GM12892 (cell line): Measurements from ENCODE around the gene WDSUB1.

Source experiments
- POLR2A ChIP-seq: IDR thresholded peaks from 2 replicates; pipeline ENCODE4 v1.6.1; 2011; ENCODE audit warnings: low read depth, low read length, control low read depth
- POLR2AphosphoS5 ChIP-seq: IDR thresholded peaks from 2 replicates; pipeline ENCODE4 v1.6.1; 2011; ENCODE audit warnings: low read depth, low read length, control low read depth
- TAF1 ChIP-seq: IDR thresholded peaks from 2 replicates; pipeline ENCODE4 v1.6.1; 2011; ENCODE audit warnings: low read depth, mild to moderate bottlenecking, control low read depth, low read length, borderline replicate concordance

DNA sequence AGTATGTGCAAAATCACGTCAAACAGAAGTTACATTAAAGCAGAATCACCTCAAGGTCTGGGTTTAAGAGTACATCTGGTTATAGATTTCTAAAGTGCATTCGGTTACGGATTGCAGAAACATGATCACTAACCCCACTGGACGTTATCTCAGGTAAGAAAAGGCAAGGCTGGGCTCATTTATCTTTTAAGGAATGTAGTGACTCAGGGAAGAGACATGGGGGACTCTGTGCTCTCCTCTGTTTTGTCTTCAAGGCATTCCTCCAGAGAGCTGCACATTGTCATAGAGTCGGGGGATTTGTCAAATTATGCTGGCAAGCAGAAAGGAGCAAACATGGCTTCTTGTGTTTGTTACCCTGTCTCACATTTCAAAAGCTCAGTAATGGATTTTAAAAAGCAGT, 14.3 kb downstream of the WDSUB1 start:
- TF ChIP-seq POLR2AphosphoS5 (no peak), POLR2A (no peak), TAF1 (no peak)
